Osteocyte (in vitro differentiated cells): ENCODE data around the gene FAM53B. TPM values are rescaled to one million over a fixed set of nuclear protein-coding genes. Genes with fewer than 3 reads are reported as not detected.

Experiments used
- DNase-seq: peaks from one replicate; pipeline ENCODE4 v3.0.0; 2021; ENCODE audit warnings: mixed read lengths; ENCODE audit not compliant: unreplicated experiment; ENCODE audit errors: extremely low spot score
- H3K27ac Mint-ChIP-seq: one replicate; pipeline ENCODE4 v1.8.0; 2021; ENCODE audit warnings: mild to moderate bottlenecking, mixed read lengths; ENCODE audit not compliant: unreplicated experiment
- H3K27me3 Mint-ChIP-seq: one replicate; pipeline ENCODE4 v1.8.0; 2021; ENCODE audit warnings: mixed read lengths; ENCODE audit not compliant: unreplicated experiment
- H3K36me3 Mint-ChIP-seq: one replicate; pipeline ENCODE4 v1.8.0; 2021; ENCODE audit warnings: mixed read lengths; ENCODE audit not compliant: unreplicated experiment
- H3K4me1 Mint-ChIP-seq: one replicate; pipeline ENCODE4 v1.8.0; 2021; ENCODE audit warnings: mixed read lengths; ENCODE audit not compliant: unreplicated experiment
- H3K4me3 Mint-ChIP-seq: one replicate; pipeline ENCODE4 v1.8.0; 2021; ENCODE audit warnings: mild to moderate bottlenecking, moderate library complexity, mixed read lengths; ENCODE audit not compliant: unreplicated experiment
- H3K9me3 Mint-ChIP-seq: one replicate; pipeline ENCODE4 v1.8.0; 2021; ENCODE audit warnings: mixed read lengths; ENCODE audit not compliant: unreplicated experiment
- CTCF ChIP-seq: fragments of 200-600 bp; sonication (generic); IDR thresholded peaks from 2 replicates; pipeline ENCODE4 v1.5.0; 2021; ENCODE audit warnings: antibody characterized with exemption, mild to moderate bottlenecking, moderate library complexity
- total RNA-seq: library from RNA; stranded (reverse); gene quantifications from 2 replicates; pipeline ENCODE4 v1.2.1, GENCODE V29; 2021

The FAM53B gene
- total RNA-seq, 1 donor from 2014 or later, result 14.7 TPM

- no peak overlapping the region for H3K4me3 Mint-ChIP-seq
- TF ChIP-seq CTCF, result no peak
- peaks cover 13% of the 10 kb centered on the region for H3K36me3 Mint-ChIP-seq
- no peak for DNase-seq
- no peaks in the 10 kb centered on the region for H3K27me3 Mint-ChIP-seq
- H3K27ac Mint-ChIP-seq, result no peak overlapping the region
- no peaks in the 10 kb centered on the region for H3K9me3 Mint-ChIP-seq
- peaks cover 20% of the 10 kb centered on the region for H3K4me1 Mint-ChIP-seq
Observed at GRCh38 chr10:124681626-124682552, 62.3 kb downstream of the FAM53B start.

DNA sequence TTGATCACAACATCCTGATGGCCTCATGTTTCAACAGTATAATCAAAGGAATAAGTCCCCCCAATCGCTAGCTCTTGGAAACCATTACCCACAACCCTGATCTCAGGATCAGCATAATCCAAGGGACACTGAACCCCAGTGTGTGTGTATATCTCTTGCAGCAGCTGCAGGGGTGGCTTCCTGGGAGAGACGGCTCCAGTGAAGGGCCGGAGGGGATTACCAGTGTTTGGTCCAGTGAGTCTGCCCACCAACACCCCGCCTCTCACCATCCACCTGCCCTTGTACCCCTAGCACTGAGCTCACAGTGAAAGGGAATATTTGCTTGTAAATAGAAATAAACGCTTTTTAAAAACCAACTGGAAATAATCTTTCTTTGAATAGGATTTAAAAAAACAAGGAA, 63.1 kb downstream of the FAM53B start:
- H3K27ac Mint-ChIP-seq, result no peak overlapping the region
- DNase-seq, result no peak
- no peaks in the 10 kb centered on the region for H3K27me3 Mint-ChIP-seq
- H3K9me3 Mint-ChIP-seq, result no peaks in the 10 kb centered on the region
- H3K36me3 Mint-ChIP-seq, result peaks cover 13% of the 10 kb centered on the region
- H3K4me3 Mint-ChIP-seq, result no peak overlapping the region
- TF ChIP-seq CTCF, result no peak
- peaks cover 23% of the 10 kb centered on the region for H3K4me1 Mint-ChIP-seq

DNA sequence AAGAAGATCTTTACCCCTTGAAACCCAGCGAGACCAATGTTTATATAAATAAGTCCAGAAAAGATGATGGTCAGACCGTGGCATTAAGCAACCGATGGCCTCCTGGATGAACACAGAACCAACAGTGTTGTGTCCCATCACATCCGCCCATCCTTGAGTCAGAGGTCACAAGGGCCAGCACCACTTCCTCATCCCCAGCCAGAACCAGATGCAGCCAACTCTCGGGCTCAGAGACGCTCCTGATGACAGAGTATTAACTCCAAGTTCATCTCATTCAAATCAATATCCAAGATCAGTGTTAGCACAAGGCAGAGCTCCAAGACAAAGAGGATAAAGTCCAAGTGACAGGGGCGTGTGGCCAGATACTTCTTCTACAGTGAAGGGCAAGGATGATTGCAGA, 63.5 kb downstream of the FAM53B start:
- no peak overlapping the region for H3K27ac Mint-ChIP-seq
- no peaks in the 10 kb centered on the region for H3K9me3 Mint-ChIP-seq

DNA sequence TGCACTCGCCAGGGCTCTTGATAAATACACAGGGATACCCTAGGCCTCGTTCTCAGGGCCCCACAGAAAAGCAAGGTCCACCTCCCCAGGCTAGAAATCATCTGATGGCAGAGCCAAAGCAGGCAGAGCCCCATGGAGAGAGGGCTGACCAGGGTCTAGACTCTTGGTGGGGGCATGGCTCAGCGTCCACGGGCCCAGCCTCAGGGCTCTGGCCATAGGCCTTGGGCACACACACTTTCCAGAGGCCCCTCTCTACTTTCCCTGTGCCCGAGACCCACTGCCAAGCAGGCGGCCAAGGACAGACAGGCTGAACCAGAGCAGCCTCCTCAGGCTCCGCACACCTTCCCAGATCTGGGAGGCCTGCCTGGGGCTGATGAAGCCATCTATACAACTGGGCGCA, 64.8 kb downstream of the FAM53B start:
- no peak overlapping the region for H3K27ac Mint-ChIP-seq
- DNase-seq, result no peak
- no peak overlapping the region for H3K4me3 Mint-ChIP-seq
- H3K36me3 Mint-ChIP-seq, result peaks cover 13% of the 10 kb centered on the region
- TF ChIP-seq CTCF, result no peak
- no peaks in the 10 kb centered on the region for H3K27me3 Mint-ChIP-seq
- H3K9me3 Mint-ChIP-seq, result no peaks in the 10 kb centered on the region
- peaks cover 23% of the 10 kb centered on the region for H3K4me1 Mint-ChIP-seq

More for the DNA sequence above, 63.5 kb downstream of the FAM53B start:
- Mint-ChIP-seq H3K36me3 (peaks cover 13% of the 10 kb centered on the region), H3K4me3 (no peak overlapping the region), H3K27me3 (no peaks in the 10 kb centered on the region), H3K4me1 (peaks cover 23% of the 10 kb centered on the region)
- TF ChIP-seq CTCF, result no peak
- no peak for DNase-seq

- Mint-ChIP-seq H3K4me3 (no peak overlapping the region), H3K4me1 (peaks cover 23% of the 10 kb centered on the region), H3K27me3 (no peaks in the 10 kb centered on the region), H3K9me3 (no peaks in the 10 kb centered on the region), H3K36me3 (peaks cover 13% of the 10 kb centered on the region), H3K27ac (peak overlapping the region; percentile 35)
- TF ChIP-seq CTCF, result no peak
- no peak for DNase-seq
Observed at GRCh38 chr10:124678557-124679240, 65.5 kb downstream of the FAM53B start.
